Psoas muscle (tissue), 8 donors: ENCODE results near the gene CEP250. TPM values are rescaled to one million over a fixed set of nuclear protein-coding genes. Genes with fewer than 3 reads are reported as not detected.

Experiments used
- ATAC-seq, 4 donors: fragments of 200-7000 bp; cut with Tn5 transposase; one replicate each; pipeline ENCODE4 v1.9.1; 2020; ENCODE audit warnings: moderate library complexity in 3 of 4, mild to moderate bottlenecking in 2 of 4
- DNase-seq, 2 donors: peaks; one replicate each; pipeline ENCODE4 v3.0.0-alpha.2; 2020
- H3K27ac ChIP-seq: fragments of 200-600 bp; one replicate; pipeline ENCODE4 v1.8.0; 2022
- H3K27me3 ChIP-seq, 3 donors: fragments of 200-600 bp in 1 of 3; one replicate each; pipeline versions ENCODE4 v1.6.1 to v1.8.0; 2013 to 2022; ENCODE audit warnings: low read length in 2 of 3, mild to moderate bottlenecking in 2 of 3, moderate library complexity in 1 of 3; ENCODE audit not compliant: insufficient read depth in 3 of 3
- H3K36me3 ChIP-seq, 2 donors: fragments of 200-600 bp in 1 of 2; one replicate each; pipeline versions ENCODE4 v1.6.1 to v1.8.0; 2013 to 2022; ENCODE audit warnings: low read depth in 1 of 2, mild to moderate bottlenecking in 1 of 2, moderate library complexity in 1 of 2; ENCODE audit not compliant: insufficient read depth in 1 of 2
- H3K4me1 ChIP-seq: fragments of 200-600 bp; one replicate; pipeline ENCODE4 v1.8.0; 2022
- H3K4me3 ChIP-seq: fragments of 200-600 bp; one replicate; pipeline ENCODE4 v1.8.0; 2022; ENCODE audit warnings: mild to moderate bottlenecking
- H3K9me3 ChIP-seq: fragments of 200-600 bp; one replicate; pipeline ENCODE4 v1.8.0; 2022
- CTCF ChIP-seq: fragments of 200-600 bp; IDR thresholded peaks from one replicate; pipeline ENCODE4 v1.8.0; 2022; ENCODE audit warnings: antibody characterized with exemption
- WGBS, 3 donors: extraction: QIAGEN DNeasy Blood & Tissue Kit; methylation state at CpG; one replicate each; pipeline versions ENCODE4 v1.1.6 to v1.1.7; 2013; 5-methylcytosine and 5-hydroxymethylcytosine counted together
- intact Hi-C, 2 donors: fragments of 100-400 bp; cut with DNase I; formaldehyde crosslinking; loops; one replicate each; pipeline versions ENCODE4 v1.11.0 to v1.14.2; 2022
- polyA plus RNA-seq, 3 donors: library from polyadenylated mRNA; stranded (reverse); fragments of 200-250 nt; gene quantifications; one replicate each; pipeline ENCODE4 v1.2.3, GENCODE V29; 2013
- total RNA-seq, 4 donors: library from RNA; stranded (reverse); fragmentation: NEBNext Ultra II Directional in 2 of 4; extraction: Animal tissue kit (Norgen Biotek cat#: 25700) in 2 of 4; gene quantifications; one replicate each; pipeline versions ENCODE4 v1.2.1 to v1.2.4, GENCODE V29; 2021 to 2023
- donor health status: healthy with polysubstance abuse.
- donor health status: DM: no; HTN: no; CAD: no; lungs with moderate emphysema.
- donor health status: Bipolar disorder and iron deficiency.
- donor health status: healthy.
- donor health status: DM: yes; HTN: yes; CAD: no.
- donor health status: DM: no; HTN: no; CAD: no.
- donor health status: DM: no; HTN: no; CAD: no.
- donor health status: DM: yes; HTN: yes; CAD: no.

The CEP250 gene
- total and polyA plus RNA-seq, 7 donors, result 4.2 to 19.3 (median 17.0) TPM

DNA sequence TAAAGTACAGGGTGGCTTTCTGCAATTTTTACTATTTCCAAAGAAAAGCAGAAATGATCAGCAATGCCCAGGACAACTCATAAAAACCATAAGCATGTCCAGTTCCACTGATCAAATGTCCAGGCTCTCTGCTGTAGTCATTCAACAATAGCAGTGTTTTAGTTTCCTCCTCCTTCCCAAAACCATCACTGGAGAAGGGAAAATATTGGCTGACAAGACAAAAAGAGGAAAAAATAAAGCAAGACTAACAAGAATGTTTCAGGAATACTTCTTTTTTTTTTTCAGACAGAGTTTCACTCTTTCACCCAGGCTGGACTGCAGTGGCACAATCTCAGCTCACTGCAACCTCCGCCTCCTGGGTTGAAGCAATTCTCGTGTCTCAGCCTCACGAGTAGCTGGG is 45.9 kb upstream of the CEP250 start:
- Histone ChIP-seq H3K27ac (no peak overlapping the region), H3K4me3 (no peak overlapping the region), H3K27me3 (no peaks in the 10 kb centered on the region), H3K4me1 (peaks cover 3% of the 10 kb centered on the region), H3K9me3 (no peaks in the 10 kb centered on the region), H3K36me3 (peaks cover 0 to 46% of the 10 kb centered on the region in 2 donors)
- 59 to 81% (median 60%) methylated on average over 3 of the region's 3 CpGs for WGBS, 3 donors
- DNase-seq, result no peak
- intact Hi-C loops, result loop anchor here in 1 of 2 donors (2.0 kb wide), 1 partner anchor 43 kb away; no protein-coding TSS in a partner anchor
- no peak for TF ChIP-seq CTCF
- ATAC-seq, result no peak

- peak overlapping the region; percentile 84 for H3K27ac ChIP-seq
- no peak for TF ChIP-seq CTCF
- H3K4me3 ChIP-seq, result peak overlapping the region; percentile 95
- DNase-seq (no peak), ATAC-seq (no peak)
- peaks cover 3% of the 10 kb centered on the region for H3K4me1 ChIP-seq
- WGBS, 3 donors, result 74 to 78% (median 78%) methylated on average over 6 of the region's 6 CpGs
- H3K36me3 ChIP-seq, result peaks cover 0 to 44% of the 10 kb centered on the region in 2 donors
- H3K27me3 ChIP-seq, result no peaks in the 10 kb centered on the region
- intact Hi-C loops, result loop anchor here in 1 of 2 donors (5.0 kb wide), 1 partner anchor 42 kb away; no protein-coding TSS in a partner anchor
- no peaks in the 10 kb centered on the region for H3K9me3 ChIP-seq
These were observed 44.8 kb upstream of the CEP250 start for GRCh38 chr20:35410613-35411012.

DNA sequence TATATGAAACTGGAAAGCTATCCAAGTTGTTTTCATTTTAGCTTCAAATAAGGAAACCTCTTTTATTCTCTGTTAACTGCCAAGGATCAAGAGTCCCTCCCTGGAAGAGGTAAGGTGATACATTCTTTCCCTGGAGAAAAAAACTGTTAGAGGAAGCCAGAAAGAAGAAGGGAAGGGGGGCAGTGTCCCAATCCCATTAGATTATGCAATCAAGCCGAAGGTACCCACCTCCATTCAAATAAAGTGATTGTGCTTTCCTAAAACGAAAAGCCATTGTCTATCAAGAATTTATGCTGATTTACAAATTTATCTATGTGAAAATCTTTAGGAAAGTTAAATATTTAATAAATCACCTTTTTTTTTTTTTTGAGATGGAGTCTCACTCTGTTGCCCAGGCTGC is 34.1 kb upstream of the CEP250 start:
- Histone ChIP-seq H3K9me3 (no peaks in the 10 kb centered on the region), H3K36me3 (no peaks in the 10 kb centered on the region), H3K4me3 (no peak overlapping the region), H3K27me3 (peaks cover 0 to 3% (median 0%) of the 10 kb centered on the region in 3 donors), H3K27ac (no peak overlapping the region), H3K4me1 (no peaks in the 10 kb centered on the region)
- 55 to 61% (median 61%) methylated on average over 2 of the region's 2 CpGs for WGBS, 3 donors
- DNase-seq, result no peak
- intact Hi-C loops, result no loop called here
- ATAC-seq, result no peak
- no peak for TF ChIP-seq CTCF

GRCh38 chr20:35431621-35432429 is 23.6 kb upstream of the CEP250 start:
- no peak for DNase-seq
- Histone ChIP-seq H3K4me1 (no peaks in the 10 kb centered on the region), H3K27me3 (no peaks in the 10 kb centered on the region), H3K9me3 (no peaks in the 10 kb centered on the region), H3K27ac (no peak overlapping the region), H3K36me3 (no peaks in the 10 kb centered on the region), H3K4me3 (no peak overlapping the region)
- ATAC-seq, result no peak
- no peak for TF ChIP-seq CTCF
- 60 to 70% (median 65%) methylated on average over 6 of the region's 6 CpGs for WGBS, 3 donors
- intact Hi-C loops, result no loop called here

DNA sequence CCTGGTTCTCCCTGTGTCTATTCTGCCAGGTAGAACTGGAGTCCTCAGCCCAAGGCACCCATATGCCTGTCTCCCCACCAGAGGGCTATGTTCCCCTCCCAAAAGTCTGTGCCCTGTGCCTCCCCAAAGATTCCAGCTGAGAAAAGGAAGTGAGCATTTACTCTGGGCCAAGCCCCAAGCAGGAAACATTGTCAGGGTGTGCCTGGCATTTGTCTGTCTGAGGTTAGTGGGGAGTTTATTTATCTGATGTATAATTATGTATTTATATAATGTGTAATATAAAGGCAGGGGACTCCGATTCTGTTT is 23.0 kb upstream of the CEP250 start:
- no peaks in the 10 kb centered on the region for H3K4me1 ChIP-seq
- H3K27ac ChIP-seq, result no peak overlapping the region
- no peaks in the 10 kb centered on the region for H3K9me3 ChIP-seq
- no peak for TF ChIP-seq CTCF
- WGBS, 3 donors, result 79 to 84% (median 84%) methylated on average over 1 of the region's 1 CpG
- H3K36me3 ChIP-seq, result no peaks in the 10 kb centered on the region
- ATAC-seq (no peak), DNase-seq (no peak)
- H3K4me3 ChIP-seq, result no peak overlapping the region
- no peaks in the 10 kb centered on the region for H3K27me3 ChIP-seq
- intact Hi-C loops, result no loop called here
